ENCODE data around the gene CNTNAP4.

Gene CNTNAP4

DNA sequence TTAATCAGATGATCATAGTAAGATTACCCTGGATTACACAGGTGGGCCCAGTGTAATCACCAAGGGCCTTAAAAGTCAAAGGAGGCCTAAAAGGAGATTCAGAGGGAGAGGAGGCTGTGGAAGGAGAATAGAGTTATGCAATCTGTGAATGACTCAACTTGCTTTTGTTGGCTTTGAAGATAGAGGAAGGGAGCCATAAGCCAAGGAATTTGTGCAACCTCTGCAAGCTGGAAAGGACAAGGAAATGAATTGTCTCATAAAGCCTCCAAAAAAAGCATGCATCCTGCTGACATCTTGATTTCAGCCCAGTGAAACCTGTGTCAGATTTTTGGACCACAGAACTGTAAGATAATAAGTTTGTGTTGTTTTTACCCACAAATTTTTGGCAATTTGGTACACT, 109.6 kb downstream of the CNTNAP4 start:
- TF ChIP-seq, protein P1, sequence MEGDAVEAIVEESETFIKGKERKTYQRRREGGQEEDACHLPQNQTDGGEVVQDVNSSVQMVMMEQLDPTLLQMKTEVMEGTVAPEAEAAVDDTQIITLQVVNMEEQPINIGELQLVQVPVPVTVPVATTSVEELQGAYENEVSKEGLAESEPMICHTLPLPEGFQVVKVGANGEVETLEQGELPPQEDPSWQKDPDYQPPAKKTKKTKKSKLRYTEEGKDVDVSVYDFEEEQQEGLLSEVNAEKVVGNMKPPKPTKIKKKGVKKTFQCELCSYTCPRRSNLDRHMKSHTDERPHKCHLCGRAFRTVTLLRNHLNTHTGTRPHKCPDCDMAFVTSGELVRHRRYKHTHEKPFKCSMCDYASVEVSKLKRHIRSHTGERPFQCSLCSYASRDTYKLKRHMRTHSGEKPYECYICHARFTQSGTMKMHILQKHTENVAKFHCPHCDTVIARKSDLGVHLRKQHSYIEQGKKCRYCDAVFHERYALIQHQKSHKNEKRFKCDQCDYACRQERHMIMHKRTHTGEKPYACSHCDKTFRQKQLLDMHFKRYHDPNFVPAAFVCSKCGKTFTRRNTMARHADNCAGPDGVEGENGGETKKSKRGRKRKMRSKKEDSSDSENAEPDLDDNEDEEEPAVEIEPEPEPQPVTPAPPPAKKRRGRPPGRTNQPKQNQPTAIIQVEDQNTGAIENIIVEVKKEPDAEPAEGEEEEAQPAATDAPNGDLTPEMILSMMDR (IDR thresholded peaks at IDR 0.05; ENCODE audit: insufficient read depth, missing control alignments) = no peak
- FAIRE-seq (no peak), DNase-seq (ENCODE audit: insufficient read length, low spot score) (no peak)

DNA sequence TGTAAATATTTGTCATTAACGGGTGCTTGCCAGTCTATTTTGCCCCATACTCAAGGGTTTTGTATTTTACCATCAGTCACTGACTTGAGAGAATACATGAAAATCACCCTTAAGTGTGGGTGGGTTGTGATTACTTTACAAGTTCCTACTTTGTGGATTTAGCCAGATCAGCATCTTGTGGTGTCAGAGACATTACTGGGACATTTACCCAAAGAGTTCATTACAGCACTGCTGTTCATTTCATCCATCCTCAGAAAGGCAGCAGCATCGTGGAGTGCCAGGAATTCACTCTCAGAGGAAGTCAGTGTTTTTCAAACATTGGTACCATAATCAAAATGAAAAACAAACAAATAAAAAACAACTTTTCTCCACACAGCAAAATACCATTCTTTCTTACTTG, 110.8 kb downstream of the CNTNAP4 start:
- TF ChIP-seq, protein P1 (IDR thresholded peaks at IDR 0.05; ENCODE audit: insufficient read depth, missing control alignments) = no peak
- no peak for DNase-seq (ENCODE audit: insufficient read length, low spot score)
- no peak for FAIRE-seq

DNA sequence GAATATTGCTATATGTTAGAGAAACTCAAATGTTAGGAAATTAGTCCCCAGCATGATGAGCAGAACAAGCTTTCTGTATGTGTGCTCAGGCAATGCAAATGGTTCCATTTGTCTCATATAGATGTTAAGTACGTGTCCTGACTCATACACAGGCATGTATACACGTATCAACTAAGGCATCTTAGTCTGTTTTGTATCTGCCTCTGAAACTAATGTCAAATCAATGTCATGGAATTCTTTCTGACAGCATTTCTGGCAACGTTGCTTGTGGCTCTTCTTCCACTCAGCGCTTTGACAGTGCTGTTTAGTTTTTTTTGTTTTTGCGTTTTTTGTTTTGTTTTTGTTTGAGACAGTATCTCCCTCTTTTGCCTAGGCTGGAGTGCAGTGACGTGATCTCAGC, 111.9 kb downstream of the CNTNAP4 start:
- FAIRE-seq = no peak
- TF ChIP-seq, protein P1 (IDR thresholded peaks at IDR 0.05; ENCODE audit: insufficient read depth, missing control alignments) = no peak

DNA sequence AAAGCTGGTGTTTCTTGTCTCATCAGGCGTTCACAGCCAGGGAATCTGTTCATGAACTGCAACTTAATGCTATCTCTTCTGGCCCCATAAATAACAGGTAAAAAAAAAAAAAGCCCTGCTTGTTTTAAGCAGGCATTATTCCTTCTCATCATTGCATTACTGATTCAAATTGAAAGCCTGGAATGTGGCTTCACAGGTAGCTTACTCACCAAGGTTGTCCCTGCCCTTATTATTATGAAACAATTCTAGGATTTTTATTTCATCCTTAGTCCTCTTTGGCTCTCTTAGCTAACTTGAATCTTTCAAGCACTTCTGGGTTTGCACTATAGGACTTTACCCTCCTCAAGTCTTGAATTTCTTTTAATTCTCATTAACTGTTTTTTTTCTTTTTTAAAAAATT, 113.3 kb downstream of the CNTNAP4 start:
- TF ChIP-seq, protein P1 (IDR thresholded peaks at IDR 0.05; ENCODE audit: insufficient read depth, missing control alignments) = no peak
- no peak for FAIRE-seq
- no peak for DNase-seq (ENCODE audit: insufficient read length, low spot score)

More for the DNA sequence above, 111.9 kb downstream of the CNTNAP4 start:
- no peak for DNase-seq (ENCODE audit: insufficient read length, low spot score)

DNA sequence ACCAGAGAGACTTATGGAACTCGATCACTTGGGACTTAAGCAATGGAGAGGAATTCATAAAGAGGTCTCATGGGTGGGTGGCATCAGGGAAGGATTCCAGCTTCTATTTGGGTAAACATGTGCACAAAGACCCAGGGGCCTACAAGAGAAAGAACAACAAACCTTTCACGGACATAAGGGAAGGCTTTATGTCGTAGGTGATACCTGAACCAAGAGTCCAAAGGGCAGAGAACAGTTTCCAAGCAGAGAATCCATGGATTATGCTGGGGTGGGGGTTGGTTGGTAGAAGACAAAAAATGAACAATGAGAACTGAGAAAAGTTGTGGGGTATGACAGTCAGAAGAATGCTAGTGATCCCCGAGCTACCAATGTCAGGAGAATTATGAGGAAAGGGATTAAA, 119.8 kb downstream of the CNTNAP4 start:
- no peak for DNase-seq (ENCODE audit: insufficient read length, low spot score)
- TF ChIP-seq, protein P1 (IDR thresholded peaks at IDR 0.05; ENCODE audit: insufficient read depth, missing control alignments) = no peak
- FAIRE-seq = no peak

DNA sequence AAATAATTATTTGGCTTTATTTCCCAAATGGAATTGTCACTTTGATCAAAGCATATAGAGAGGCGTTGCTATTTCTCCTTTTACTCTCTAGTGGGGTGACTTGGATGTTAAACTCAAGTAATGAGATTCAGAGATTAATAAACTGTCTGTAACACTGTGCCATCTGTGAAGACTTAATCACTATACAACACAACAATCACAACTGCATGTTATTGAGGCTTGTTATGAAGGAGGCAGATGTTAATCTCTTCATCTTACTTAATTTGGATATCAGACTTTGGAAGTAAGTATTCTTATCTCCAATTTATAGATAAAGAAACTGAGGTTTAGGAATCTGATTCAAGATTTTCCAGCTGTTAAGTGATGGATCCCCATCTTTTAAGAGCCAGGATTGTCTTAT, 132.5 kb downstream of the CNTNAP4 start:
- TF ChIP-seq, protein P1 (IDR thresholded peaks at IDR 0.05; ENCODE audit: insufficient read depth, missing control alignments) = no peak
- DNase-seq (ENCODE audit: insufficient read length, low spot score) (no peak), FAIRE-seq (no peak)

DNA sequence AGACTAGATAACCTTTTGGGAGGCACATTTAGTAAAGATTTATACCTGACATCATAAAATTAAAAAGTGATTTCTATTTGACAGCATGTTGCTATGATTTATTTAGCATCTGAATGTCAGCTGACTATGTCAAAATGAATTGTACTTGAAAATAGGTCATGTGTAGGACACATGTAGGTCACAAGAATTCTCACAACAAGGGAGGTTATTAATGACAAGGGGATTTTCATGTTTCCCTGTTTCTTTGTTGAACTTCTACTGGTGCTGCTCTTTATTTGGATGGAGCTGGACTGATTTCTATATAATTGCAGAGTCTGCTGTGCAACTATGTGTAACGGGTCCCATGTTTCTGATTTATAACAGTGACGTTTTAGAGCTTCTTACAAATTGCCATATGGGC, 144.4 kb downstream of the CNTNAP4 start:
- TF ChIP-seq, protein P1 (IDR thresholded peaks at IDR 0.05; ENCODE audit: insufficient read depth, missing control alignments) = no peak
- DNase-seq (ENCODE audit: insufficient read length, low spot score) (no peak), FAIRE-seq (no peak)

All from D721Med (cell line).